H9 (cell line): ENCODE measurements around the gene LRFN2. TPM values are rescaled to one million over a fixed set of nuclear protein-coding genes. Genes with fewer than 3 reads are reported as not detected.

ENCODE experiments used
- DNase-seq: peaks from one replicate; pipeline ENCODE4 v3.0.0-alpha.2; 2017
- H2AFZ ChIP-seq: one replicate; pipeline ENCODE4 v1.6.1; 2013; ENCODE audit warnings: mild to moderate bottlenecking, low read length, control low read depth, moderate library complexity
- H2AK5ac ChIP-seq: 2 replicates; pipeline ENCODE4 v1.6.1; 2013; ENCODE audit warnings: low read length, control low read depth, mixed read lengths; ENCODE audit not compliant: insufficient read length
- H2BK120ac ChIP-seq: one replicate; pipeline ENCODE4 v1.6.1; 2013; ENCODE audit warnings: low read depth, mild to moderate bottlenecking, low read length, control low read depth, inconsistent platforms; ENCODE audit not compliant: poor library complexity, severe bottlenecking
- H2BK12ac ChIP-seq: 2 replicates; pipeline ENCODE4 v1.6.1; 2013; ENCODE audit warnings: low read length, control low read depth, mixed read lengths, low read depth; ENCODE audit not compliant: insufficient read length
- H2BK15ac ChIP-seq: 2 replicates; pipeline ENCODE4 v1.6.1; 2013; ENCODE audit warnings: low read depth, low read length, control low read depth
- H2BK20ac ChIP-seq: one replicate; pipeline ENCODE4 v1.6.1; 2013; ENCODE audit warnings: low read depth, mild to moderate bottlenecking, low read length, control low read depth, inconsistent platforms; ENCODE audit not compliant: poor library complexity, severe bottlenecking
- H2BK5ac ChIP-seq: 2 replicates; pipeline ENCODE4 v1.6.1; 2013; ENCODE audit warnings: low read length, control low read depth, mixed read lengths; ENCODE audit not compliant: insufficient read length
- H3K14ac ChIP-seq: 2 replicates; pipeline ENCODE4 v1.6.1; 2013; ENCODE audit warnings: low read length, control low read depth; ENCODE audit not compliant: insufficient read depth
- H3K18ac ChIP-seq: 2 replicates; pipeline ENCODE4 v1.6.1; 2013; ENCODE audit warnings: low read depth, mild to moderate bottlenecking, mixed read lengths, low read length, control low read depth; ENCODE audit not compliant: insufficient read length
- H3K23ac ChIP-seq: 2 replicates; pipeline ENCODE4 v1.6.1; 2013; ENCODE audit warnings: low read length, control low read depth, mixed read lengths, low read depth; ENCODE audit not compliant: insufficient read length
- H3K23me2 ChIP-seq: 2 replicates; pipeline ENCODE4 v1.6.1; 2013; ENCODE audit warnings: low read depth, mild to moderate bottlenecking, mixed read lengths, low read length, control low read depth; ENCODE audit not compliant: insufficient read length, poor library complexity, severe bottlenecking
- H3K27ac ChIP-seq: 2 replicates; pipeline ENCODE4 v1.5.1; 2013; ENCODE audit warnings: low read length, control low read depth, mixed read lengths, low read depth; ENCODE audit not compliant: insufficient read length
- H3K27me3 ChIP-seq: 2 replicates; pipeline ENCODE4 v1.6.1; 2013; ENCODE audit warnings: low read length, control low read depth, inconsistent platforms; ENCODE audit not compliant: insufficient read depth
- H3K4ac ChIP-seq: 2 replicates; pipeline ENCODE4 v1.6.1; 2013; ENCODE audit warnings: low read depth, mild to moderate bottlenecking, control low read depth, inconsistent platforms, low read length, moderate library complexity
- H3K4me1 ChIP-seq: 2 replicates; pipeline ENCODE4 v1.6.1; 2013; ENCODE audit warnings: low read length, control low read depth, inconsistent platforms; ENCODE audit not compliant: insufficient read depth
- H3K4me2 ChIP-seq: 2 replicates; pipeline ENCODE4 v1.6.1; 2013; ENCODE audit warnings: low read length, control low read depth, mixed read lengths; ENCODE audit not compliant: insufficient read length, insufficient read depth
- H3K56ac ChIP-seq: 2 replicates; pipeline ENCODE4 v1.6.1; 2013; ENCODE audit warnings: low read depth, mild to moderate bottlenecking, mixed read lengths, low read length, control low read depth; ENCODE audit not compliant: insufficient read length
- H3K79me1 ChIP-seq: 2 replicates; pipeline ENCODE4 v1.6.1; 2013; ENCODE audit warnings: low read depth, mild to moderate bottlenecking, moderate library complexity, low read length, control low read depth, inconsistent platforms; ENCODE audit not compliant: insufficient read depth, poor library complexity, severe bottlenecking
- H3K79me2 ChIP-seq: 2 replicates; pipeline ENCODE4 v1.6.1; 2013; ENCODE audit warnings: low read length, control low read depth, inconsistent platforms; ENCODE audit not compliant: insufficient read depth
- H3K9ac ChIP-seq: 2 replicates; pipeline ENCODE4 v1.6.1; 2013; ENCODE audit warnings: low read length, control low read depth, mixed read lengths; ENCODE audit not compliant: insufficient read length; ENCODE audit errors: extremely low read depth
- H3K9me3 ChIP-seq: one replicate; pipeline ENCODE4 v1.6.1; 2013; ENCODE audit warnings: low read depth, low read length, inconsistent platforms; ENCODE audit not compliant: control insufficient read depth
- H3T11ph ChIP-seq: one replicate; pipeline ENCODE4 v1.6.1; 2013; ENCODE audit warnings: mild to moderate bottlenecking, low read length, control low read depth, inconsistent platforms
- H4K20me1 ChIP-seq: one replicate; pipeline ENCODE4 v1.6.1; 2013; ENCODE audit not compliant: control insufficient read depth, insufficient read length, insufficient read depth
- H4K5ac ChIP-seq: 2 replicates; pipeline ENCODE4 v1.6.1; 2013; ENCODE audit warnings: low read depth, mild to moderate bottlenecking, mixed read lengths, low read length, control low read depth; ENCODE audit not compliant: insufficient read length
- H4K8ac ChIP-seq: replicated peaks from 2 replicates; pipeline ENCODE4 v1.6.1; 2013; ENCODE audit warnings: low read length, control low read depth, mixed read lengths, low read depth; ENCODE audit not compliant: insufficient read length
- H4K91ac ChIP-seq: 2 replicates; pipeline ENCODE4 v1.6.1; 2013; ENCODE audit warnings: low read depth, mild to moderate bottlenecking, moderate library complexity, mixed read lengths, low read length, control low read depth; ENCODE audit not compliant: insufficient read length
- H3K27ac Mint-ChIP-seq, 3 experiments: 2 replicates in 2 of 3; 3 replicates in 1 of 3; pipeline ENCODE4 v1.8.0; 2020 to 2021; ENCODE audit warnings: mixed read lengths in 3 of 3, mild to moderate bottlenecking in 1 of 3, moderate library complexity in 1 of 3
- H3K27me3 Mint-ChIP-seq: 2 replicates; pipeline ENCODE4 v1.8.0; 2021; ENCODE audit warnings: low read depth, mild to moderate bottlenecking, moderate library complexity, mixed read lengths
- H3K36me3 Mint-ChIP-seq, 3 experiments: 2 replicates in 2 of 3; 3 replicates in 1 of 3; pipeline ENCODE4 v1.8.0; 2020 to 2021; ENCODE audit warnings: low read depth in 3 of 3, mixed read lengths in 3 of 3; ENCODE audit not compliant: insufficient read depth in 1 of 3
- H3K4me1 Mint-ChIP-seq, 2 experiments: 2 replicates each; pipeline ENCODE4 v1.8.0; 2020; ENCODE audit warnings: mixed read lengths in 2 of 2
- H3K4me3 Mint-ChIP-seq, 2 experiments: 2 replicates in 1 of 2; 3 replicates in 1 of 2; pipeline ENCODE4 v1.8.0; 2020 to 2021; ENCODE audit warnings: mild to moderate bottlenecking in 2 of 2, mixed read lengths in 2 of 2, moderate library complexity in 1 of 2
- H3K9me3 Mint-ChIP-seq, 2 experiments: 2 replicates in 1 of 2; 3 replicates in 1 of 2; pipeline ENCODE4 v1.8.0; 2020; ENCODE audit warnings: mild to moderate bottlenecking in 2 of 2, mixed read lengths in 2 of 2, moderate library complexity in 1 of 2
- CTCF ChIP-seq: fragments of 200-600 bp; sonication (generic); conservative IDR thresholded peaks from 3 replicates; pipeline ENCODE4 v1.8.0; 2021; ENCODE audit warnings: antibody characterized with exemption, mild to moderate bottlenecking
- WGBS: extraction: QIAGEN DNeasy Blood & Tissue Kit; methylation state at CpG from one replicate; pipeline ENCODE4 v1.1.7; 2013; ENCODE audit warnings: missing lambda C conversion rate, low lambda C conversion rate, mixed read lengths; ENCODE audit not compliant: insufficient read length; ENCODE audit errors: extremely low coverage; 5-methylcytosine and 5-hydroxymethylcytosine counted together
- total RNA-seq: library from RNA; stranded (reverse); gene quantifications from 2 replicates; pipeline ENCODE4 v1.2.1, GENCODE V29; 2021

Gene LRFN2
- total RNA-seq, 1 experiment from 2014 or later, result 0.11 TPM

GRCh38 chr6:40461643-40462042, 125.5 kb downstream of the LRFN2 start:
- no peak overlapping the region for H3K27ac Mint-ChIP-seq
- peaks cover 0 to 4% of the 10 kb centered on the region in 2 experiments; a peak in 1 of 5 replicates for H3K9me3 Mint-ChIP-seq

More at GRCh38 chr6:40461643-40462042, 125.5 kb downstream of the LRFN2 start:
- no peak overlapping the region for H4K91ac ChIP-seq
- no peak overlapping the region for H3K27ac ChIP-seq
- H4K20me1 ChIP-seq, result no peaks in the 10 kb centered on the region
- no peaks in the 10 kb centered on the region for H3K23me2 ChIP-seq
- H2BK12ac ChIP-seq, result no peak overlapping the region
- H4K5ac ChIP-seq, result no peak overlapping the region
- Mint-ChIP-seq H3K36me3 (no peaks in the 10 kb centered on the region), H3K27me3 (peaks cover 4% of the 10 kb centered on the region), H3K4me3 (no peak overlapping the region), H3K4me1 (no peaks in the 10 kb centered on the region)
- H3K9ac ChIP-seq, result no peak overlapping the region
- H3K79me1 ChIP-seq, result no peaks in the 10 kb centered on the region
- H2BK20ac ChIP-seq, result no peak overlapping the region
- H3K4ac ChIP-seq, result no peak overlapping the region
- H3T11ph ChIP-seq, result no peak overlapping the region
- no peak overlapping the region for H3K23ac ChIP-seq
- H2BK5ac ChIP-seq, result no peak overlapping the region
- H2BK15ac ChIP-seq, result no peak overlapping the region
- H3K4me2 ChIP-seq, result no peak overlapping the region
- no peak for DNase-seq
- no peak overlapping the region for H3K14ac ChIP-seq
- H3K56ac ChIP-seq, result no peak overlapping the region
- no peak overlapping the region for H2AK5ac ChIP-seq
- no peak overlapping the region for H3K18ac ChIP-seq
- H3K79me2 ChIP-seq, result no peaks in the 10 kb centered on the region
- no peak overlapping the region for H4K8ac ChIP-seq
- no peaks in the 10 kb centered on the region for H3K27me3 ChIP-seq
- no peak overlapping the region for H2AFZ ChIP-seq
- WGBS, result no CpG with 5 or more reads among the region's 3 CpGs
- H3K9me3 ChIP-seq, result no peaks in the 10 kb centered on the region
- H2BK120ac ChIP-seq, result no peak overlapping the region
- no peak for TF ChIP-seq CTCF
- H3K4me1 ChIP-seq, result no peaks in the 10 kb centered on the region
